HCT116 (cell line): ENCODE measurements around the gene TRHDE. TPM values are rescaled to one million over a fixed set of nuclear protein-coding genes. Genes with fewer than 3 reads are reported as not detected.

Experiments used
- ATAC-seq: fragments of 200-7000 bp; cut with Tn5 transposase; 2 replicates; pipeline ENCODE4 v1.9.1; 2020; ENCODE audit warnings: mild to moderate bottlenecking, moderate library complexity
- BruUV-seq: library from RNA; stranded (reverse); fragments of 400-500 nt; replicated peaks from 2 replicates; lab custom pipeline; 2021; lab: Mats Ljungman, UMichigan
- CTCF ChIA-PET: fragments of 300-600 bp; sonication (Branson Sonifier 250); formaldehyde crosslinking; loops from one replicate; lab custom pipeline; 2021; ENCODE audit warnings: antibody characterized with exemption; lab: Charles Lee
- POLR2A ChIA-PET: fragments of 300-600, 350-600 bp; sonication (Branson Sonifier 250); formaldehyde crosslinking; loops from one replicate; lab custom pipeline; 2021; ENCODE audit warnings: antibody characterized with exemption; lab: Charles Lee
- RAD21 ChIA-PET, 2 experiments: fragments of 300-600 bp; sonication (Branson Sonifier 250); formaldehyde crosslinking; loops; one replicate each; lab custom pipeline; 2023; ENCODE audit warnings: low total read pairs in 2 of 2; ENCODE audit not compliant: uncharacterized antibody in 2 of 2, unreplicated experiment in 2 of 2, low non-redundant PET in 1 of 2; lab: Charles Lee
- DNase-seq: peaks from one replicate; pipeline ENCODE4 v3.0.0-alpha.2; 2010; ENCODE audit warnings: low read depth, low spot score
- H2AFZ ChIP-seq: fragments of 200-600 bp; shearing (Covaris generic), sonication (generic); 2 replicates; pipeline ENCODE4 v1.6.1; 2017; ENCODE audit warnings: low read depth, mixed run types, mixed read lengths, antibody characterized with exemption, low read length; ENCODE audit not compliant: poor library complexity, severe bottlenecking
- H3K27ac ChIP-seq: 2 replicates; pipeline ENCODE4 v1.5.1; 2012; ENCODE audit warnings: low read depth, low read length
- H3K27me3 ChIP-seq: fragments of 200-600 bp; sonication (generic); 2 replicates; pipeline ENCODE4 v1.6.1; 2016; ENCODE audit warnings: mixed run types, low read length, mixed read lengths; ENCODE audit not compliant: insufficient read depth
- H3K36me3 ChIP-seq, 2 experiments: fragments of 200-500 bp in 1 of 2; fragments of 200-600 bp in 1 of 2; sonication (Bioruptor generic) in 1 of 2; sonication (generic) in 1 of 2; 2 replicates each; pipeline versions ENCODE4 v1.5.1 to v1.6.1; 2014 to 2016; ENCODE audit warnings: low read length in 2 of 2, inconsistent platforms in 1 of 2, mixed read lengths in 1 of 2, mixed run types in 1 of 2; ENCODE audit not compliant: insufficient read depth in 2 of 2, control insufficient read depth in 1 of 2
- H3K4me1 ChIP-seq, 2 experiments: fragments of 200-600 bp in 1 of 2; sonication (generic) in 1 of 2; 2 replicates each; pipeline versions ENCODE4 v1.5.1 to v1.6.1; 2012 to 2017; ENCODE audit warnings: low read length in 2 of 2, inconsistent platforms in 1 of 2, mild to moderate bottlenecking in 1 of 2, mixed read lengths in 1 of 2, mixed run types in 1 of 2, moderate library complexity in 1 of 2; ENCODE audit not compliant: insufficient read depth in 2 of 2, control insufficient read depth in 1 of 2
- H3K4me2 ChIP-seq: fragments of 200-600 bp; sonication (generic); 2 replicates; pipeline ENCODE4 v1.6.1; 2017; ENCODE audit warnings: mixed run types, low read length, mixed read lengths
- H3K4me3 ChIP-seq, 2 experiments: fragments of 200-600 bp in 1 of 2; sonication (generic) in 1 of 2; replicated peaks in 1 of 2; 2 replicates each; pipeline ENCODE4 v1.5.1; 2011 to 2016; ENCODE audit warnings: low read length in 2 of 2, control low read depth in 1 of 2, low read depth in 1 of 2, mild to moderate bottlenecking in 1 of 2, mixed read lengths in 1 of 2, mixed run types in 1 of 2
- H3K79me2 ChIP-seq: fragments of 200-600 bp; sonication (generic); 2 replicates; pipeline ENCODE4 v1.6.1; 2017; ENCODE audit warnings: mild to moderate bottlenecking, mixed run types, low read length, moderate library complexity, mixed read lengths; ENCODE audit not compliant: insufficient read depth
- H3K9ac ChIP-seq: fragments of 200-600 bp; sonication (generic); 2 replicates; pipeline ENCODE4 v1.6.1; 2016; ENCODE audit warnings: low read length, mixed read lengths
- H3K9me2 ChIP-seq: fragments of 200-600 bp; sonication (generic), shearing (Covaris generic); 2 replicates; pipeline ENCODE4 v1.6.1; 2017; ENCODE audit warnings: mixed run types, mild to moderate bottlenecking, moderate library complexity; ENCODE audit not compliant: insufficient read depth
- H3K9me3 ChIP-seq, 2 experiments: fragments of 200-500 bp in 1 of 2; fragments of 200-600 bp in 1 of 2; sonication (Bioruptor generic) in 1 of 2; sonication (generic) in 1 of 2; 2 replicates each; pipeline ENCODE4 v1.6.1; 2014 to 2017; ENCODE audit warnings: low read length in 2 of 2, mixed read lengths in 2 of 2, inconsistent platforms in 1 of 2, low read depth in 1 of 2, mild to moderate bottlenecking in 1 of 2, mixed run types in 1 of 2, moderate library complexity in 1 of 2; ENCODE audit not compliant: control insufficient read depth in 1 of 2, insufficient read depth in 1 of 2
- H4K20me1 ChIP-seq: fragments of 200-600 bp; sonication (generic), shearing (Covaris generic); 2 replicates; pipeline ENCODE4 v1.6.1; 2017; ENCODE audit warnings: mixed run types, mild to moderate bottlenecking, moderate library complexity; ENCODE audit not compliant: insufficient read depth
- EGR1 ChIP-seq: IDR thresholded peaks from 2 replicates; pipeline ENCODE4 v1.6.1; 2012; ENCODE audit warnings: low read depth
- ELF1 ChIP-seq: IDR thresholded peaks from 2 replicates; pipeline ENCODE4 v1.6.1; 2012; ENCODE audit warnings: low read depth, borderline replicate concordance
- EZH2 ChIP-seq: fragments of 200-600 bp; sonication (generic); IDR thresholded peaks from 2 replicates; pipeline ENCODE4 v1.6.1; 2017; ENCODE audit warnings: antibody characterized with exemption, mixed run types
- JUND ChIP-seq: IDR thresholded peaks from 2 replicates; pipeline ENCODE4 v1.6.1; 2012
- RAD21 ChIP-seq: IDR thresholded peaks from 2 replicates; pipeline ENCODE4 v1.6.1; 2012; ENCODE audit warnings: low read depth, mild to moderate bottlenecking
- REST ChIP-seq: IDR thresholded peaks from 2 replicates; pipeline ENCODE4 v1.6.1; 2012; ENCODE audit warnings: low read depth
- TCF7L2 ChIP-seq: IDR thresholded peaks from 2 replicates; pipeline ENCODE4 v1.7.0; 2011; ENCODE audit warnings: borderline replicate concordance, inconsistent platforms; ENCODE audit not compliant: insufficient read depth, insufficient read length; ENCODE audit errors: extremely low read depth
- YY1 ChIP-seq: IDR thresholded peaks from 2 replicates; pipeline ENCODE4 v1.6.1; 2011; ENCODE audit warnings: low read length, low read depth, moderate library complexity, mild to moderate bottlenecking; ENCODE audit not compliant: insufficient replicate concordance; ENCODE audit errors: extremely low read depth
- ZNF274 ChIP-seq: fragments of 200-500 bp; sonication (Bioruptor generic); IDR thresholded peaks from 2 replicates; pipeline ENCODE4 v1.6.1; 2014; ENCODE audit warnings: mild to moderate bottlenecking, low read depth, low read length, inconsistent platforms
- intact Hi-C: fragments of 100-400 bp; cut with micrococcal nuclease; formaldehyde crosslinking; loops from 2 replicates; pipeline ENCODE4 v1.10.0; 2022
- total RNA-seq: library from RNA; stranded (reverse); gene quantifications from one replicate; pipeline ENCODE4 v1.2.1, GENCODE V29; 2021; ENCODE audit not compliant: unreplicated experiment
- TF ChIP-seq, protein P1 (sequence below): IDR thresholded peaks from 2 replicates; pipeline ENCODE4 v1.6.1; 2012
- TF ChIP-seq, protein P2 (sequence below): IDR thresholded peaks from 2 replicates; pipeline ENCODE4 v1.6.1; 2012

Gene TRHDE
- total RNA-seq, 1 experiment from 2014 or later, result 2.9 TPM

GRCh38 chr12:72574138-72574537 lies 302.0 kb downstream of the TRHDE start:
- ChIA-PET POLR2A (no interaction called here), RAD21 (no interaction called here), CTCF (no interaction called here)
- Histone ChIP-seq H4K20me1 (no peaks in the 10 kb centered on the region), H3K27ac (no peak overlapping the region), H3K4me2 (no peak overlapping the region), H3K4me3 (no peak overlapping the region), H3K9me2 (no peaks in the 10 kb centered on the region), H3K4me1 (no peaks in the 10 kb centered on the region), H3K27me3 (no peaks in the 10 kb centered on the region), H3K36me3 (no peaks in the 10 kb centered on the region), H3K79me2 (no peaks in the 10 kb centered on the region), H2AFZ (no peak overlapping the region), H3K9me3 (no peaks in the 10 kb centered on the region), H3K9ac (no peak overlapping the region)
- no peak for ATAC-seq
- no peak for DNase-seq
- no TSS peak for BruUV-seq
- TF ChIP-seq REST (no peak), TCF7L2 (no peak), ELF1 (no peak), YY1 (no peak), EGR1 (no peak), ZNF274 (no peak), JUND (no peak), RAD21 (no peak), EZH2 (no peak)
- TF ChIP-seq, protein P1, sequence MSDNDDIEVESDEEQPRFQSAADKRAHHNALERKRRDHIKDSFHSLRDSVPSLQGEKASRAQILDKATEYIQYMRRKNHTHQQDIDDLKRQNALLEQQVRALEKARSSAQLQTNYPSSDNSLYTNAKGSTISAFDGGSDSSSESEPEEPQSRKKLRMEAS, result no peak
- TF ChIP-seq, protein P2, sequence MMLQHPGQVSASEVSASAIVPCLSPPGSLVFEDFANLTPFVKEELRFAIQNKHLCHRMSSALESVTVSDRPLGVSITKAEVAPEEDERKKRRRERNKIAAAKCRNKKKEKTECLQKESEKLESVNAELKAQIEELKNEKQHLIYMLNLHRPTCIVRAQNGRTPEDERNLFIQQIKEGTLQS, result no peak
- intact Hi-C loops, result no loop called here
